GM19043 (cell line): Measurements from ENCODE around the gene DAPK2.

Experiments used
- ATAC-seq: cut with Tn5 transposase; IDR thresholded peaks from one replicate; pipeline ENCODE4 v1.9.1; 2021; ENCODE audit warnings: low read depth; ENCODE audit not compliant: unreplicated experiment

The DAPK2 gene

GRCh38 chr15:63879995-63880394 is 166.3 kb downstream of the DAPK2 start:
- ATAC-seq: no peak

- no peak for ATAC-seq
These were observed 167.1 kb downstream of the DAPK2 start for GRCh38 chr15:63879211-63879610.

DNA sequence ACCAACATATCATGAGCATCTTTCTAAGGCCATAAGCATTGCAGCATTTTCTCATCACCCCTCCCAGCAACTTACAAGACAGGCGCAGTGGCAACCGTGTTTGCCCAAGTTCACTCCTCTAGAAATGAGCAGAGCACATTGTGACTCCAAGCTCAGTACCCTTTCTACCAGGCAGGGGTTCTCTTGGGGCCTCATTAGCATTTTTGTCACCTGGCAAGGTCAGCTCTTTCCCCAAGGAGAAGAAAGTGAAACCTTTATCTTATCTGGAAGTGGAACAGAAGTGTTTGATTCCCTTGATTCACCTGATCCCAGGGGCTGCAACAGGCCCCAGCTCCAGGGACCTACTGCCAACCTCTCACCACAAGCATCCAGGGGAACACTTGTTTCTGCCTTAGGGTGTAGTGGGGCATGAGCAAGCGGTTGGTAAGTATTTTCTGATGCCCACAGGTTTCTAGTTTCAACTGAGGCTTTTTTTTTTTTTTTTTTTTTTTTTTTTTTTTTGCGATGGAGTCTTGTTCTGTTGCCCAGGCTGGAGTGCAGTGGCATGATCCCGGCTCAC is 168.5 kb downstream of the DAPK2 start:
- no peak for ATAC-seq

DNA sequence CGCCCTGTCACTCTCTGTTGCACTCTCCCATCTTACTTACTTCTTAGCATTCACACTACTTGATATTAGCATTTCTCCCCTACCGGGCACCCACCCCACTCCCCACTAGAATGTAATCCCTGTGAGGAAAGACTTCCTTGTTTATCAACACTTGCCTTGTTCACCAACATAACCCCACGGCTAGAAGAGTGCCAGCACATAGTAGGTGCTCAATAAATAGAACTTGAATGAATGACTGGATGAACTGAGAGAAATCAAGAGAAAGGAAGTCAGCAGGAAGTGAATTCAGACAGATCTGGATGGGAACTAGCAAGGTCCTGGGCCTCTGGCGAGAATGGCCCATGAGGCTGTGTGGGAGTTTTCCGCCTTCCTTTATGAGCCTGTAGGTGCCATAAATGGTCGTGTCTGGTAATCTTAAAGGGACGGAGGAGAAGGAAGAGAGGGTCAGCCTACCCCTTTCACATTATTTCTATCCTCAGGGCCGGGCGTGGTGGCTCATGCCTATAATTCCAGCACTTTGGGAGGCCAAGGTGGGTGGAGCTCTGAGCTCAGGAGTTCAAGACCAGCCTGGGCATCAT is 170.1 kb downstream of the DAPK2 start:
- no peak for ATAC-seq

- no peak for ATAC-seq
These were observed 171.7 kb downstream of the DAPK2 start for GRCh38 chr15:63874616-63875015.

DNA sequence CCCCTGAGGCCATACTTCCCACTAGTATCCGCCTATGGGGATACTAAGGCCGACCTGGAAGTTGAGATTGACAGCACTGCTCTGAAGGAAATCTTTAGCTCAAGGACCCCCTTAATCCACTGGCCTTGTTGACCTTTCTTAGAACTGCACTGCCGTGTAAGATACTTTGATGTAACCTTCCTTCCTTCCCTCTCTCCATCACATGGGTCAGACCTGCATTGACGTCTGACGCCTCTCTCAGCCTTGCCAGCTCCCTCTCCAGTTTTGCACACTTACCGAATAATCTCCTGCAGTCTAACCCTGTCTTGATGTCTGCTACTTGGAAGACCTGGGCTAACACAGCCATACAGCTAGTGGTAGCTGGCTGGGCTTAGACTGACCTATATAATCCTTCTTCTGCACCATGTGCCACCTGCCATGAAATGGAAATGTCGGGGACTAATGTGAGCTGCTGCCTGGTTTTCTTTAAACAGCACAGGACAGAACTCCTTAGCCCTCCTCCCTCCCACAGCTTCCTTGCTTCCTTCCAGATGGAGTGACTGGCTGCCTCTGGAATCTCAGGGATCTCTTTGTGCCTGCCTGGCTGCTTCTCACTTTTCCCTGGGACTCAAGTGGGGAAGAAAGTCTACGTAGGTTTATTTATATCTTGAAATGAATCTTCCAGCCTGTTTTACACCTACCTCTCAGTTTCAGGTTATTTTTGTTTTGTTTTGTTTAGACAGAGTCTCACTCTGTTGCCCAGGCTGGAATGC is 173.3 kb downstream of the DAPK2 start:
- ATAC-seq: no peak

DNA sequence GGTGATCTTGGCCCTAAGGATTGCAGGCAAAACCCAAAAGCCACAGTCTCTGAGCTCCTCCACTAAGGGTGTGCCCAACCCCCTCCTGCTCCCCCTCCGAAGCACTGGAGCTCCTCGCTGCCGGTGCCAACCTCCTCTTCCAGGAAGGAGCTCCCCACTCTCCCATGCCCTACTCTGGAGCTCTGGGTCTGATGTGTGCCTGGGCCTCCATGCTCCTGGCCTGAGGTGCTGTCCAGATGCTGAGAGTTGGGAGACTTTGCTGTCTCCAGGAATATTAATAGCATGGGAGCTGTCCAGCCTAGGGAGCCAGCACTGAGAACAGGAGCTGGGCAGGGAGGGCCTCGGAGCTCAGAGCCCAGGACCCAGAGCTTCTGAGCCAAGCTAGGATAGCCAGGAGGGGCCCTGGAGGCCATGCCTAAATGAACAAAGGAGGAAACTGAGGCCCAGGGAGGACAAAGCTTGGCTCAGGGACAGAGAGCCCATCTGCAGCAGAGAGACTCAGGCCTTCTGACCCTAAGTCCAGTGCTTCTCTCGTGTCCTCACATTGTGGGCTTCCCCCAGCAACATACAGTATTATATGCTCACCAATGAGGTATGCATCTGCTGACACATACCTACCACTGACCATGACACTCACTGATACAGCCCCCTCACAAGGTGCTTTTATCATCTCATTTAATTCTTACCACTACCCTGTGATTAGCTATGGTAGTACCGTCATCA is 175.6 kb downstream of the DAPK2 start:
- ATAC-seq: no peak

GRCh38 chr15:63870043-63870394 is 176.3 kb downstream of the DAPK2 start:
- no peak for ATAC-seq

DNA sequence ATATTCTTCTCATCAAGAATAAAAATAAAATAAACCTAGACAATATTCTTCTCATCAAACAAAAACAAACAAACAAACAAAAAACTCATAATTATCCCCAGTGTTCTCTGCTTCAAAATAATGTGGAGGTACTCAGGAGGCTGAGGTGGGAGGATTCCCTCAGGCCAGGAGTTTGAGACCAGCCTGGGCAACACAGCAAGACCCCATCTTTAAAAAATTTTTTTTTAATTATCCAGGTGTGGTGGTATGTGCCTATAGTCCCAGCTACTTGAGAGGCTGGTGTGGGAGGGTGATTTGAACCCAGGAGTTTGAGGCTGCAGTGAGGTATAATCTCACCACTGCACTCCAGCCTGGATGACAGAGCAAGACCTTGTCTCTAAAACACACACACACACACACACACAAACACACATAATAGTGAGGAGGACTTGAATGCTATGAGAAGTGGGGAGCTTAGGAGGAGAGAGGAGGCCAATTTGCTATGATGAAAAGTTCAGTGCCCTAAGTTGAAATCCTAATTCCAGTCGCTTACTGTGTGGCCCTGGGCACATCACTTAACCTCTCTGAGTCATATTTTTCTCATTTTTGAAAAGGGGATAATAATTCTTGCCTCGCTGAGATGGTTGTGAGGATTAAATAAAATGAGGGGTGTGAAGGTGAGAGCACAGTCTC is 176.8 kb downstream of the DAPK2 start:
- no peak for ATAC-seq

- no peak for ATAC-seq
These were observed 182.1 kb downstream of the DAPK2 start for GRCh38 chr15:63864186-63864585.

DNA sequence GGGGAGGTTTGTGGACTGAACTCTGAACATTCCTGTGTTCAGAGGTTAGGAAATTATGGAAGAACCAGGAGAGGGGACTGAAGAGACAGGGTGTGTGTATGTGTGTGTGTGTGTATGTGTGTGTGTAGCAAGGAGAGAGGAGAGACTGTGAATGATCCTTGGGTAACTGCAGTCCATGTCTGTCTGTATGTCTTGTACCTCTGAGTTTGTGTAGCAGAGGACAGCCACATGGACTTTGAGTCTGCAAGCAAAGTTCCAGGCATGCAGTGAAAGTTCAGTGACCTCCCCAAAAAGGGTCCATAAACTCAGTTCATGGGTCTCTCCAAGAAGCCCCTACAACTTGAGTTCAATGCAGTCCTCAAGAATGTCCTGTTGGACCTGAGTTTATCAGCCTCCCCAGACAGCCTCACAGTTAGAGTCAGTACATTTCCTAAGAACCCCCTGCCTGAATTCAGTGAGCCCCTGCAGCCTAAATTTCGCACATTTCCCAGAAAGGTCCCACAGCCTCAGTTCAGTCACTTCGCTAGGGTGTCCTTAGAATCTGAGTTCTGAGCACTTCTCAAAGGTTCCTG is 184.3 kb downstream of the DAPK2 start:
- ATAC-seq: no peak

DNA sequence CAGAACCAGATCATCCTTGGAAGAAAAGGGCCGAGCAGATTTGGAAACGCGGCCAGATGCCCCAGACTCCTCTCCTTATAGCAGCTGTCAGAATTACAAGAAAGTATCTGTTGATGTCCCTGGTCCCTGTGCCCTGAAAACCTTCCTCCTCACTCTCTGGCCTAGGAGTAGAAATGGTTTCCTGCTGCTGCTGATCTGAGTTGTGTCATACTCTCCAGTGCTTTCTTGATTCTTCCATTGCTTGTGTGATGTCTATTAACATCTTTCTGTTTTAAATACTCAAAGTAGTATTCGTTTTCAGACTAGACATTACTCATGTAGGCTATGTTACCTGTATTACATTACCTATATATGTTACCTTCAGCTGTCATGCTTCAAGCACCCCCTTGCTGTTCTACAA is 185.7 kb downstream of the DAPK2 start:
- no peak for ATAC-seq

DNA sequence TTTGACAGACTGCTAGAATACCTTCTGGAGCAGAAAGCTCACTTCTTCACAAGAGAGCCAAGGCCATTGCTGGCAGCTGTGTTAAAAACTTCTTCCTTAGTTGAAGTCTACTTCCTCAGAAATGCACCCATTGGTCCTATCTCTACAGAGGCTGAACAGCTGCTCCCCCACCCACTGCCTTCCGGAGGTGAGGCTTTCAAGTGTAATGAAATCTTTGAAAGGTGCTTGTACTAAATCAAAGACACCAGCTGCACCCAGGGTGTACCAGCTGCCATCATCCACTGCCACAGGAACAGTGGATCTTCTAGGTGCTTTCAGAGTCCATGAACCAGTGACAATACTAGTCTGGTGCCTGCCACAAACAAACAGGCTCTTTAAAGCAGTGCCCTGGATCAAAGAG is 186.1 kb downstream of the DAPK2 start:
- no peak for ATAC-seq

DNA sequence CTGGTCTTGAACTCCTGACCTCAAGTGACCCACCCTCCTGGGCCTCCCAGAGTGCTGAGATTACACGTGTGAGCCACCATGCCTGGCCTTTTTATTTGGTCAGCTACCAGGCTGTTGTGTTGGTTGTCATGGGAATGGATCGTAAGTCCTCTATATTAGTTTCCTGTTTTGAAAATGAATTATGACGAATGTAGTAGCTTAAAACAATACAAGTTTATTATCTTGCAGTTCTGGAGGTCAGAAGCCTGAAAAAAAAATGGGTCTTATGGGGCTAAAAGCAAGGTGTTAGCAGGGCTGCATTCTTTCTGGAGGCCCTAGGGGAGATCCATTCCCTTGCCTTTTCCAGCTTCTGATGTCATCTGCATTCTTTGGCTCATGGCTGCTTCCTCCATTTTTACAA is 187.4 kb downstream of the DAPK2 start:
- no peak for ATAC-seq

DNA sequence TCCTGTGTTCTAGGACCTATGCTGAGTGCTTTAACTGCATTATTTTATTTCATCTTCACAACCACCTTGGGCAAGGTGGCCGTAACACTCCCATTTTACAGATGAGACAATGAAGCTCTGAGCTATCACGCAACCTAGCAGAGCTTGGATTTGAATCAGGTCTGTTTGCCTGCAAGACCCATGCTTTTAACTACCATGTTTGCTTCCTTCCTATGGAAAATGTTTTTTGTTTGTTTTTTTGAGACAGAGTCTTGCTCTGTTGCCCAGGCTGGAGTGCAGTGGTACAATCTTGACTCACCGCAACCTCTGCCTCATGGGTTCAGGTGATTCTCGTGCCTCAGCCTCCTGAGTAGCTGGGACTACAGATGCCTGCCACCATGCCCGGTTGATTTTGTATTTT is 187.8 kb downstream of the DAPK2 start:
- ATAC-seq: no peak

DNA sequence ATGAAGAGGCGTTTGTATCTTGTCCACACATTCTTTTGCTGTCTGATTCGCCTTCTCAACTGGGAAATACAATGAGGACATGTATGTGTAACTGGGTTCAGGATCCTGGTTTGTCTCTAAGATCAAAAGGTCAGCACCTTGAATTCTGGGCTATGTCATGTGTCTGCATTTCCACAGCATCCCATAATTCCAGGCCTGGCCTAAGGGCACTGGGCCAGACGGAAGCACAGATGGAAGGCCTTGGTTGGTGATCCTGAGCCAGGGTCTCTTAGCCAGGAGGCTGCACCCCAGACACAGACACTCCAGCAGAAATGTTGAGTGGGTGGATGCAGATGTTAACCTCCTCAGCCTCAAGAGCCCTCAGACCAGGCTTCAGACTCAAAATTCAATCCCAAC is 188.8 kb downstream of the DAPK2 start:
- no peak for ATAC-seq
